HEK293T (cell line): ENCODE results near the gene VSTM2L.

Source experiments
- FOXA1 ChIP-seq: fragments of 450-650 bp; IDR thresholded peaks from 2 replicates; pipeline ENCODE4 v1.6.1; 2016; ENCODE audit warnings: mild to moderate bottlenecking
- FOXM1 ChIP-seq: fragments of 450-650 bp; IDR thresholded peaks from 2 replicates; pipeline ENCODE4 v1.6.1; 2017; ENCODE audit warnings: mild to moderate bottlenecking, borderline replicate concordance
- SP1 ChIP-seq: fragments of 450-650 bp; IDR thresholded peaks from 2 replicates; pipeline ENCODE4 v1.6.1; 2017
- TARDBP ChIP-seq: fragments of 450-650 bp; IDR thresholded peaks from 2 replicates; pipeline ENCODE4 v1.6.1; 2016
- ZNF384 ChIP-seq: fragments of 450-650 bp; IDR thresholded peaks from 2 replicates; pipeline ENCODE4 v1.6.1; 2016

GRCh38 chr20:37932919-37933318 is 30.0 kb downstream of the VSTM2L start:
- TF ChIP-seq SP1 = no peak
- no peak for TF ChIP-seq ZNF384
- TF ChIP-seq FOXA1 = no peak
- no peak for TF ChIP-seq FOXM1
- no peak for TF ChIP-seq TARDBP
